GM12878 (cell line): Measurements from ENCODE around the gene PTH2R. TPM values are rescaled to one million over a fixed set of nuclear protein-coding genes. Genes with fewer than 3 reads are reported as not detected.

Experiments used
- ATAC-seq: fragments of 200-7000 bp; cut with Tn5 transposase; 3 replicates; pipeline ENCODE4 v1.9.1; 2020; ENCODE audit warnings: mild to moderate bottlenecking, moderate library complexity
- BruUV-seq: library from RNA; stranded (reverse); fragments of 400-500 nt; replicated peaks from 2 replicates; lab custom pipeline; 2021; lab: Mats Ljungman, UMichigan
- CTCF ChIA-PET: fragments of 300-600 bp; sonication (Branson Sonifier 250); formaldehyde crosslinking; extraction: SDS; loops from one replicate; lab custom pipeline; 2021; ENCODE audit warnings: inconsistent platforms; lab: Yijun Ruan, JAX
- POLR2A ChIA-PET: fragments of 350-600 bp; formaldehyde crosslinking; extraction: SDS; loops from one replicate; lab custom pipeline; 2021; ENCODE audit warnings: inconsistent platforms; lab: Charles Lee
- RAD21 ChIA-PET: fragments of 300-600 bp; sonication (Branson Sonifier 250); formaldehyde crosslinking; loops from one replicate; lab custom pipeline; 2023; ENCODE audit warnings: antibody characterized with exemption; ENCODE audit not compliant: unreplicated experiment; lab: Charles Lee
- SMC1A ChIA-PET: fragments of 300-600 bp; sonication (Branson Sonifier 250); formaldehyde crosslinking; loops from one replicate; lab custom pipeline; 2023; ENCODE audit not compliant: unreplicated experiment, uncharacterized antibody; lab: Charles Lee
- DNase-seq: peaks from one replicate; pipeline ENCODE4 v3.0.0-alpha.2; 2011; ENCODE audit warnings: low read depth, low spot score
- FAIRE-seq: peaks from 3 replicates; lab custom pipeline; 2011; peaks lifted over from hg19 to GRCh38; lab: Jason Lieb, UNC
- H2AFZ ChIP-seq: 2 replicates; pipeline ENCODE4 v1.6.0; 2011; ENCODE audit warnings: low read depth, low read length, control low read depth; ENCODE audit not compliant: control insufficient read depth
- H3K27ac ChIP-seq: 2 replicates; pipeline ENCODE4 v1.5.1; 2011; ENCODE audit warnings: control low read depth; ENCODE audit not compliant: control insufficient read depth, insufficient read depth
- H3K27me3 ChIP-seq, 2 experiments: replicated peaks in 1 of 2; 2 replicates each; pipeline versions ENCODE4 v1.6.0 to v1.6.1; 2011; ENCODE audit warnings: low read length in 1 of 2; ENCODE audit not compliant: control insufficient read depth in 2 of 2, insufficient read depth in 2 of 2
- H3K36me3 ChIP-seq, 2 experiments: 2 replicates each; pipeline ENCODE4 v1.5.1; 2011; ENCODE audit warnings: low read length in 1 of 2; ENCODE audit not compliant: control insufficient read depth in 2 of 2, insufficient read depth in 2 of 2
- H3K4me1 ChIP-seq: 2 replicates; pipeline ENCODE4 v1.6.1; 2011; ENCODE audit warnings: mild to moderate bottlenecking, low read length, moderate library complexity, mixed read lengths; ENCODE audit not compliant: control insufficient read depth, insufficient read depth
- H3K4me2 ChIP-seq: 2 replicates; pipeline ENCODE4 v1.6.0; 2011; ENCODE audit warnings: control low read depth; ENCODE audit not compliant: control insufficient read depth, insufficient read depth
- H3K4me3 ChIP-seq: fragments of 200-600 bp; sonication (generic); 2 replicates; pipeline ENCODE4 v1.5.1; 2016
- H3K79me2 ChIP-seq: 2 replicates; pipeline ENCODE4 v1.6.0; 2011; ENCODE audit warnings: low read length; ENCODE audit not compliant: control insufficient read depth, insufficient read depth
- H3K9ac ChIP-seq: 2 replicates; pipeline ENCODE4 v1.8.0; 2011; ENCODE audit warnings: low read length, control low read depth, mixed read lengths; ENCODE audit not compliant: control insufficient read depth, insufficient read depth
- H3K9me3 ChIP-seq: replicated peaks from 3 replicates; pipeline ENCODE4 v1.5.1; 2011; ENCODE audit warnings: mild to moderate bottlenecking, low read length; ENCODE audit not compliant: control insufficient read depth, insufficient read depth
- H4K20me1 ChIP-seq: 2 replicates; pipeline ENCODE4 v1.6.0; 2011; ENCODE audit not compliant: control insufficient read depth, insufficient read depth
- BCL11A ChIP-seq: IDR thresholded peaks from 2 replicates; pipeline ENCODE4 v1.6.1; 2011; ENCODE audit warnings: low read depth, low read length
- BRCA1 ChIP-seq: IDR thresholded peaks from 2 replicates; pipeline ENCODE4 v1.6.1; 2011; ENCODE audit warnings: low read depth, low read length, improper control_type of control experiment
- CBX3 ChIP-seq: fragments of 200-600 bp; sonication (generic); IDR thresholded peaks from 2 replicates; pipeline ENCODE4 v1.6.1; 2016; ENCODE audit warnings: low read depth, borderline replicate concordance
- CHD2 ChIP-seq: IDR thresholded peaks from 2 replicates; pipeline ENCODE4 v1.6.1; 2011; ENCODE audit warnings: low read depth, low read length, improper control_type of control experiment, borderline replicate concordance
- DPF2 ChIP-seq: fragments of 450-650 bp; IDR thresholded peaks from 2 replicates; pipeline ENCODE4 v1.6.1; 2017; ENCODE audit warnings: mild to moderate bottlenecking
- EED ChIP-seq: sonication (generic); IDR thresholded peaks from 2 replicates; pipeline ENCODE4 v1.6.1; 2016; ENCODE audit warnings: antibody characterized with exemption, low read depth
- ESRRA ChIP-seq: IDR thresholded peaks from 2 replicates; pipeline ENCODE4 v1.6.1; 2012; ENCODE audit warnings: mild to moderate bottlenecking, low read length, improper control_type of control experiment
- FOXM1 ChIP-seq: IDR thresholded peaks from 2 replicates; pipeline ENCODE4 v1.6.1; 2012; ENCODE audit warnings: low read depth, mild to moderate bottlenecking, inconsistent platforms, low read length, moderate library complexity
- KLF5 ChIP-seq: fragments of 450-650 bp; IDR thresholded peaks from 2 replicates; pipeline ENCODE4 v1.6.1; 2014; ENCODE audit warnings: mild to moderate bottlenecking; ENCODE audit not compliant: partially characterized antibody
- NFYB ChIP-seq: IDR thresholded peaks from 2 replicates; pipeline ENCODE4 v1.6.1; 2011; ENCODE audit warnings: low read depth, mild to moderate bottlenecking, low read length, improper control_type of control experiment, moderate library complexity; ENCODE audit not compliant: insufficient read depth
- NRF1 ChIP-seq: conservative IDR thresholded peaks from 2 replicates; pipeline ENCODE4 v1.6.1; 2011; ENCODE audit warnings: mild to moderate bottlenecking, low read depth, low read length, improper control_type of control experiment
- RCOR1 ChIP-seq: conservative IDR thresholded peaks from 2 replicates; pipeline ENCODE4 v1.6.1; 2012; ENCODE audit warnings: low read depth, low read length, improper control_type of control experiment
- TCF3 ChIP-seq: IDR thresholded peaks from 2 replicates; pipeline ENCODE4 v1.6.1; 2012; ENCODE audit warnings: low read depth, mild to moderate bottlenecking, low read length, borderline replicate concordance; ENCODE audit not compliant: insufficient read depth
- ZBTB11 ChIP-seq: fragments of 450-650 bp; formaldehyde crosslinking; IDR thresholded peaks from 2 replicates; pipeline ENCODE4 v1.5.0; 2022; ENCODE audit warnings: mild to moderate bottlenecking, missing genetic modification characterization
- WGBS: methylation state at CpG from one replicate; pipeline ENCODE4 v1.1.6; 2016; ENCODE audit warnings: low lambda C conversion rate; ENCODE audit not compliant: insufficient replicate concordance, insufficient coverage; ENCODE audit errors: missing lambda C conversion rate; 5-methylcytosine and 5-hydroxymethylcytosine counted together
- in situ Hi-C: fragments of 300-500 bp; cut with MboI; formaldehyde crosslinking; loops from 9 replicates; pipeline ENCODE4 v1.14.3; 2018; ENCODE audit warnings: mixed read lengths
- intact Hi-C: fragments of 100-400 bp; cut with micrococcal nuclease; formaldehyde crosslinking; loops from one replicate; pipeline ENCODE4 v1.14.2; 2022; ENCODE audit not compliant: unreplicated experiment
- polyA plus RNA-seq, 11 experiments: library from polyadenylated mRNA; depleted of rRNA in 4 of 11; unstranded in 6 of 11; stranded (reverse) in 5 of 11; fragments of >200 nt; fragmentation: Nextera tagmentation in 4 of 11; fragmentation: Illumina TruSeq in 1 of 11; extraction: Ambion mirVana in 4 of 11; extraction: Trizol in 1 of 11; gene quantifications; 1 replicate in 1 of 11; 2 replicates in 10 of 11; pipeline versions ENCODE4 v1.2.1 to v1.2.3, GENCODE V29; 2011 to 2016; ENCODE audit warnings: inconsistent platforms in 2 of 11, missing spikeins in 2 of 11, low read depth in 1 of 11
- total RNA-seq, 4 experiments: library from RNA; depleted of rRNA in 3 of 4; stranded (reverse); fragments of >200 nt in 3 of 4; fragmentation: Illumina TruSeq in 1 of 4; extraction: Trizol in 1 of 4; gene quantifications; 2 replicates each; pipeline versions ENCODE4 v1.2.1 to v1.2.3, GENCODE V29; 2013 to 2021
- TF ChIP-seq, protein P1 (sequence below): fragments of 450-650 bp; IDR thresholded peaks from 2 replicates; pipeline ENCODE4 v1.6.1; 2017; ENCODE audit warnings: mild to moderate bottlenecking, moderate library complexity
- TF ChIP-seq, protein P2 (sequence below): fragments of 450-650 bp; IDR thresholded peaks from 2 replicates; pipeline ENCODE4 v1.6.1; 2016; ENCODE audit warnings: mild to moderate bottlenecking

Gene PTH2R
- total and polyA plus RNA-seq, 10 of the 15 experiments (the other 5 are each of a cell fraction or from before 2014, with no cell fraction given), result 0.01 to 0.06 (median 0.03) TPM; not detected in 7

- FAIRE-seq (no peak), DNase-seq (no peak), ATAC-seq (no peak)
- BruUV-seq, result no TSS peak
- intact Hi-C loops (no loop called here), in situ Hi-C loops (loop anchor here (25.0 kb wide), 2 partner anchors 1183 to 1808 kb away; no protein-coding TSS in a partner anchor)
- ChIA-PET RAD21 (no interaction called here), SMC1A (no interaction called here), CTCF (no interaction called here), POLR2A (no interaction called here)
- Histone ChIP-seq H2AFZ (no peak overlapping the region), H3K9me3 (no peaks in the 10 kb centered on the region), H4K20me1 (no peaks in the 10 kb centered on the region), H3K4me2 (no peak overlapping the region), H3K27ac (no peak overlapping the region), H3K4me3 (no peak overlapping the region), H3K9ac (no peak overlapping the region), H3K36me3 (no peaks in the 10 kb centered on the region), H3K79me2 (no peaks in the 10 kb centered on the region), H3K4me1 (no peaks in the 10 kb centered on the region), H3K27me3 (peaks cover 0 to 4% of the 10 kb centered on the region in 2 experiments; a peak in 1 of 4 replicates)
- 73% methylated on average over 3 of the region's 3 CpGs for WGBS
- TF ChIP-seq FOXM1, result no peak
- no peak for TF ChIP-seq EED
- no peak for TF ChIP-seq CBX3
- no peak for TF ChIP-seq NFYB
- TF ChIP-seq, protein P1, sequence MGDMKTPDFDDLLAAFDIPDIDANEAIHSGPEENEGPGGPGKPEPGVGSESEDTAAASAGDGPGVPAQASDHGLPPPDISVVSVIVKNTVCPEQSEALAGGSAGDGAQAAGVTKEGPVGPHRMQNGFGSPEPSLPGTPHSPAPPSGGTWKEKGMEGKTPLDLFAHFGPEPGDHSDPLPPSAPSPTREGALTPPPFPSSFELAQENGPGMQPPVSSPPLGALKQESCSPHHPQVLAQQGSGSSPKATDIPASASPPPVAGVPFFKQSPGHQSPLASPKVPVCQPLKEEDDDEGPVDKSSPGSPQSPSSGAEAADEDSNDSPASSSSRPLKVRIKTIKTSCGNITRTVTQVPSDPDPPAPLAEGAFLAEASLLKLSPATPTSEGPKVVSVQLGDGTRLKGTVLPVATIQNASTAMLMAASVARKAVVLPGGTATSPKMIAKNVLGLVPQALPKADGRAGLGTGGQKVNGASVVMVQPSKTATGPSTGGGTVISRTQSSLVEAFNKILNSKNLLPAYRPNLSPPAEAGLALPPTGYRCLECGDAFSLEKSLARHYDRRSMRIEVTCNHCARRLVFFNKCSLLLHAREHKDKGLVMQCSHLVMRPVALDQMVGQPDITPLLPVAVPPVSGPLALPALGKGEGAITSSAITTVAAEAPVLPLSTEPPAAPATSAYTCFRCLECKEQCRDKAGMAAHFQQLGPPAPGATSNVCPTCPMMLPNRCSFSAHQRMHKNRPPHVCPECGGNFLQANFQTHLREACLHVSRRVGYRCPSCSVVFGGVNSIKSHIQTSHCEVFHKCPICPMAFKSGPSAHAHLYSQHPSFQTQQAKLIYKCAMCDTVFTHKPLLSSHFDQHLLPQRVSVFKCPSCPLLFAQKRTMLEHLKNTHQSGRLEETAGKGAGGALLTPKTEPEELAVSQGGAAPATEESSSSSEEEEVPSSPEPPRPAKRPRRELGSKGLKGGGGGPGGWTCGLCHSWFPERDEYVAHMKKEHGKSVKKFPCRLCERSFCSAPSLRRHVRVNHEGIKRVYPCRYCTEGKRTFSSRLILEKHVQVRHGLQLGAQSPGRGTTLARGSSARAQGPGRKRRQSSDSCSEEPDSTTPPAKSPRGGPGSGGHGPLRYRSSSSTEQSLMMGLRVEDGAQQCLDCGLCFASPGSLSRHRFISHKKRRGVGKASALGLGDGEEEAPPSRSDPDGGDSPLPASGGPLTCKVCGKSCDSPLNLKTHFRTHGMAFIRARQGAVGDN, result no peak
- TF ChIP-seq ESRRA, result no peak
- no peak for TF ChIP-seq CHD2
- no peak for TF ChIP-seq TCF3
- TF ChIP-seq NRF1, result no peak
- no peak for TF ChIP-seq DPF2
- no peak for TF ChIP-seq RCOR1
- TF ChIP-seq BRCA1, result no peak
- no peak for TF ChIP-seq ZBTB11
- TF ChIP-seq, protein P2, sequence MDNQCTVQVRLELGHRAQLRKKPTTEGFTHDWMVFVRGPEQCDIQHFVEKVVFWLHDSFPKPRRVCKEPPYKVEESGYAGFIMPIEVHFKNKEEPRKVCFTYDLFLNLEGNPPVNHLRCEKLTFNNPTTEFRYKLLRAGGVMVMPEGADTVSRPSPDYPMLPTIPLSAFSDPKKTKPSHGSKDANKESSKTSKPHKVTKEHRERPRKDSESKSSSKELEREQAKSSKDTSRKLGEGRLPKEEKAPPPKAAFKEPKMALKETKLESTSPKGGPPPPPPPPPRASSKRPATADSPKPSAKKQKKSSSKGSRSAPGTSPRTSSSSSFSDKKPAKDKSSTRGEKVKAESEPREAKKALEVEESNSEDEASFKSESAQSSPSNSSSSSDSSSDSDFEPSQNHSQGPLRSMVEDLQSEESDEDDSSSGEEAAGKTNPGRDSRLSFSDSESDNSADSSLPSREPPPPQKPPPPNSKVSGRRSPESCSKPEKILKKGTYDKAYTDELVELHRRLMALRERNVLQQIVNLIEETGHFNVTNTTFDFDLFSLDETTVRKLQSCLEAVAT, result no peak
- no peak for TF ChIP-seq KLF5
- no peak for TF ChIP-seq BCL11A
Observed at GRCh38 chr2:208379192-208379591, 27.4 kb upstream of the PTH2R start.
